CD4-positive, alpha-beta T cell (primary cell): ENCODE results near the gene SAA4. TPM values are rescaled to one million over a fixed set of nuclear protein-coding genes. Genes with fewer than 3 reads are reported as not detected.
"Not testable (repeated sequence)": the region's sequence is repeated elsewhere in the genome, so short reads cannot be mapped to it uniquely, and the experiment has no call there.

Source experiments
- ATAC-seq: fragments of 200-7000 bp; cut with Tn5 transposase; one replicate; pipeline ENCODE4 v1.10.0; 2022; ENCODE audit warnings: mild to moderate bottlenecking; ENCODE audit not compliant: poor library complexity
- CTCF ChIA-PET: fragments of 350-600 bp; sonication (Branson Sonifier 250); formaldehyde crosslinking; loops from one replicate; lab custom pipeline; 2021; ENCODE audit warnings: antibody characterized with exemption, inconsistent platforms; lab: Charles Lee
- POLR2A ChIA-PET: fragments of 350-600 bp; sonication (Branson Sonifier 250); formaldehyde crosslinking; loops from one replicate; lab custom pipeline; 2021; ENCODE audit warnings: antibody characterized with exemption, inconsistent platforms; lab: Charles Lee
- DNase-seq, 14 experiments: peaks; one replicate each; pipeline ENCODE4 v3.0.0-alpha.2; 2013 to 2020; ENCODE audit warnings: mixed read lengths in 2 of 14
- H3K27ac ChIP-seq, 2 donors: one replicate each; pipeline versions ENCODE4 v1.5.1 to v1.7.0; 2013; ENCODE audit warnings: low read length in 2 of 2, low read depth in 1 of 2, mild to moderate bottlenecking in 1 of 2
- H3K27me3 ChIP-seq, 2 experiments: 1 replicate in 1 of 2; 2 replicates in 1 of 2; pipeline versions ENCODE4 v1.6.1 to v1.7.0; 2013; ENCODE audit warnings: low read length in 2 of 2, control low read depth in 1 of 2, mild to moderate bottlenecking in 1 of 2, moderate library complexity in 1 of 2; ENCODE audit not compliant: insufficient read depth in 2 of 2, control insufficient read depth in 1 of 2
- H3K36me3 ChIP-seq: one replicate; pipeline ENCODE4 v1.6.1; 2013; ENCODE audit warnings: low read length, control low read depth; ENCODE audit not compliant: insufficient read depth
- H3K4me1 ChIP-seq: one replicate; pipeline ENCODE4 v1.6.1; 2013; ENCODE audit warnings: low read length, control low read depth; ENCODE audit not compliant: insufficient read depth
- H3K4me3 ChIP-seq: one replicate; pipeline ENCODE4 v1.5.1; 2013; ENCODE audit warnings: mild to moderate bottlenecking, low read length, moderate library complexity
- H3K9me3 ChIP-seq, 2 experiments: 1 replicate in 1 of 2; 2 replicates in 1 of 2; pipeline versions ENCODE4 v1.6.1 to v1.7.0; 2013; ENCODE audit warnings: low read length in 2 of 2, mild to moderate bottlenecking in 2 of 2, control low read depth in 1 of 2, moderate library complexity in 1 of 2; ENCODE audit not compliant: control insufficient read depth in 1 of 2, insufficient read depth in 1 of 2
- H3K27ac Mint-ChIP-seq: one replicate; pipeline ENCODE4 v1.8.0; 2020; ENCODE audit warnings: mixed read lengths
- H3K27me3 Mint-ChIP-seq: one replicate; pipeline ENCODE4 v1.8.0; 2021; ENCODE audit warnings: mixed read lengths
- H3K36me3 Mint-ChIP-seq: one replicate; pipeline ENCODE4 v1.8.0; 2021; ENCODE audit warnings: low read depth, mixed read lengths
- H3K4me1 Mint-ChIP-seq: one replicate; pipeline ENCODE4 v1.8.0; 2021; ENCODE audit warnings: low read depth, mixed read lengths
- H3K4me3 Mint-ChIP-seq: one replicate; pipeline ENCODE4 v1.8.0; 2020; ENCODE audit warnings: mild to moderate bottlenecking, mixed read lengths
- H3K9me3 Mint-ChIP-seq: one replicate; pipeline ENCODE4 v1.8.0; 2020; ENCODE audit warnings: mixed read lengths
- intact Hi-C, 2 experiments: fragments of 100-400 bp; cut with DNase I in 1 of 2; cut with micrococcal nuclease in 1 of 2; formaldehyde crosslinking; loops; one replicate each; pipeline versions ENCODE4 v1.15.1 to v1.9.0; 2023 to 2025; cut with DNase I, micrococcal nuclease
- total RNA-seq, 174 experiments: library from RNA in 2 of 174; stranded (reverse) in 2 of 174; gene quantifications; one replicate each; pipeline ENCODE4 v1.2.3 and lab custom pipeline; 2021 to 2026
- TF ChIP-seq, protein P1 (sequence below): fragments of 200-600 bp; IDR thresholded peaks from one replicate; pipeline ENCODE4 v1.8.0; 2022; ENCODE audit warnings: antibody characterized with exemption, mild to moderate bottlenecking

SAA4 gene
- total RNA-seq, 2 experiments from 2014 or later: not detected

DNA sequence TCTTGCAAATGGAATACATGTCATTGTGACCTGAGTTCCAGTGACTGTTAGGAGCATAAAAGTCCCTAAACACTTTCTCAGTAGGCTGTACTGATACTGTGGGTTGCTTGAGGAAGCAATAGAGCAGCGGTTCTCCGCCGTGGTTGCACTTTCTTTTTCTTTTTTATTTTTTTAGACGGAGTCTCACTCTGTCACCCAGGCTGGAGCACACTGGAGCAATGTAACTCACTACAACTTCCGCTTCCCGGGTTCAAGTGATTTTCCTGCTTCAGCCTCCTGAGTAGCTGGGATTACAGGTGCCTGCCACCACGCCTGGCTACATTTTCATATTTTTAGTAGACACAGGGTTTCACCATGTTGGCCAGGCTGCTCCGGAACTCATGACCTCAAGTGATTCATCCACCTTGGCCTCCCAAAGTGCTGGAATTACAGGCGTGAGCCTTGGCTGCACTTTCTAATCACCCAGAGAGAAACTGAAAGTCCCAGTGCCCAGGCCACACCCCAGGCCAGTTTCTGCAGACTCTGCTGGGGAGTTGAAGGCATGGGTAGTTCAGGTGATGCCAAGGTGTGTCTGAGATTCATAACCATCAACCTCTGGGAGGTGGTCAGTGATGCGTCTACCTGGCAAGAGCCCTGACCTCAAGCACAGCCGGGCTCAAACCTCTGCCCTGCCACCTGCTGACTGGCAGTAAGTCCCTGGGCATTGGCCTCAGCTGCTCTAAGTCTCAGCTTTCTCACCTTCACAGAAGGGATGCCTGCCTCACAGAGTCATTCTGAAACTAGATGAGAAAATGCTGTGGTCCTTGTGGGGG, 10.0 kb upstream of the SAA4 start:
- H3K4me1 ChIP-seq: peaks cover 14% of the 10 kb centered on the region
- H3K9me3 ChIP-seq, H3K9me3 Mint-ChIP-seq, POLR2A ChIA-PET, H3K27me3 ChIP-seq, CTCF ChIA-PET, H3K27me3 Mint-ChIP-seq, H3K36me3 Mint-ChIP-seq, H3K36me3 ChIP-seq: not testable (repeated sequence)
- peak overlapping the region; percentile 39 for H3K4me3 ChIP-seq
- H3K4me1 Mint-ChIP-seq: peaks cover 13% of the 10 kb centered on the region
- peak overlapping the region in 1 of 2 donors; percentile 24 for H3K27ac ChIP-seq
- peak; percentile 69 for ATAC-seq
- DNase-seq: peak in 4 of 14 experiments; percentile 20 to 70 (median 46)
- H3K27ac Mint-ChIP-seq: peak overlapping the region; percentile 63
- H3K4me3 Mint-ChIP-seq: peak overlapping the region; percentile 74
- intact Hi-C loops: loop anchor here (1.0 to 2.0 kb wide), 2 partner anchors 19 to 22 kb away; no protein-coding TSS in a partner anchor

DNA sequence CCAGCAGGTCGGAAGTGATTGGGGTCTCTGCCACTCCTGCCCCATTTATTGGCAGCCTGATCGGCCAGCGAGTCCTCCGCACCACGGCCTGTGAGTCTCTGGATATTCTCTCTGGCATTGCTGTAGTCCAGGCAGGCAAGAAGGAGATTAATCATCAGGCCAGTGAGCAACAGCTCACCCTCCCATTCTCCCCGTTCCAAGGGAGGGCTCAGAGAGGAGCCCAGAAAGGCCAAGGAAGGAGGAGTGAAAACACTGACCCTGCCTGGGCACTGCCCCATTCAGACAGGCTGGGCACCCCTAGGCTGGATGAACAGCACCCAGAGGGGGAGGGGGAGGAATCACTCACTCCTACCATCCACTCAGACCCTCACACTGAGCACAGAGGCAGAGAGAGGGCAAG, 8.8 kb upstream of the SAA4 start:
- Mint-ChIP-seq H3K9me3 (no peaks in the 10 kb centered on the region), H3K4me3 (no peak overlapping the region), H3K4me1 (peaks cover 13% of the 10 kb centered on the region), H3K27ac (no peak overlapping the region), H3K36me3 (no peaks in the 10 kb centered on the region), H3K27me3 (peaks cover 4% of the 10 kb centered on the region)
- intact Hi-C loops: no loop called here
- ATAC-seq (no peak), DNase-seq (no peak)
- Histone ChIP-seq H3K36me3 (no peaks in the 10 kb centered on the region), H3K27me3 (no peaks in the 10 kb centered on the region), H3K9me3 (no peaks in the 10 kb centered on the region), H3K27ac (no peak overlapping the region), H3K4me3 (no peak overlapping the region), H3K4me1 (peaks cover 14% of the 10 kb centered on the region)
- ChIA-PET POLR2A (no interaction called here), CTCF (no interaction called here)
- TF ChIP-seq, protein P1, sequence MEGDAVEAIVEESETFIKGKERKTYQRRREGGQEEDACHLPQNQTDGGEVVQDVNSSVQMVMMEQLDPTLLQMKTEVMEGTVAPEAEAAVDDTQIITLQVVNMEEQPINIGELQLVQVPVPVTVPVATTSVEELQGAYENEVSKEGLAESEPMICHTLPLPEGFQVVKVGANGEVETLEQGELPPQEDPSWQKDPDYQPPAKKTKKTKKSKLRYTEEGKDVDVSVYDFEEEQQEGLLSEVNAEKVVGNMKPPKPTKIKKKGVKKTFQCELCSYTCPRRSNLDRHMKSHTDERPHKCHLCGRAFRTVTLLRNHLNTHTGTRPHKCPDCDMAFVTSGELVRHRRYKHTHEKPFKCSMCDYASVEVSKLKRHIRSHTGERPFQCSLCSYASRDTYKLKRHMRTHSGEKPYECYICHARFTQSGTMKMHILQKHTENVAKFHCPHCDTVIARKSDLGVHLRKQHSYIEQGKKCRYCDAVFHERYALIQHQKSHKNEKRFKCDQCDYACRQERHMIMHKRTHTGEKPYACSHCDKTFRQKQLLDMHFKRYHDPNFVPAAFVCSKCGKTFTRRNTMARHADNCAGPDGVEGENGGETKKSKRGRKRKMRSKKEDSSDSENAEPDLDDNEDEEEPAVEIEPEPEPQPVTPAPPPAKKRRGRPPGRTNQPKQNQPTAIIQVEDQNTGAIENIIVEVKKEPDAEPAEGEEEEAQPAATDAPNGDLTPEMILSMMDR: no peak

DNA sequence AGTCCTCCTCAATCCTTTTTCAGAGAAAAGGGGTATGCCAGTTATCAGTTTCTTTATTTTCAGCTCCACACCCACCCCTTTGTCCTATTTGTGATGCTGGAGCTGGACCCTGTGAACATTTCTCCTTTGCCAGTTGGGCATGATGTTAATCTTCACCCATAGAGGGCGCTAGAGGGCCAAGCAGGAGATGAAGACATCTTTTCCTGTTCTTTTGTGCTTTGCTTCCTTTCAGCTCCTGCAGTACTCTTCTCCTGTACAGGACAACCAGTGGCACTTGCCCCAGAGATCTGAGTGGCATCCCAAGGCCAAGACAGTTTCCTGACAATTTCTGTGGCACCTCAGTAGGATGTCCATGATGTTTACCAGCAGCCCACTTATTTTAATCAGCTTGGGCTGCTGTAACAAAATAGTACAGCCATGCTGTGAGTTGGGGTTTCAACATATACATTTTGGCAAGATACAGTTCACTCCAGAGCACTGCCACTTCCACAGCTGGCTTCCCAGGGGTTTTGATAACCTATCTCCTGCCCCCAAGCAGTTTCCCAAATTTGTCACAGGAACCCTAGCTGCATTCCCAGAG, 7.3 kb upstream of the SAA4 start:
- Histone ChIP-seq H3K4me3 (no peak overlapping the region), H3K9me3 (no peaks in the 10 kb centered on the region), H3K4me1 (peaks cover 14% of the 10 kb centered on the region), H3K36me3 (no peaks in the 10 kb centered on the region), H3K27me3 (peaks cover 4 to 10% of the 10 kb centered on the region in 2 experiments), H3K27ac (no peak overlapping the region)
- DNase-seq (peak; percentile 30 to 86 (median 44)), ATAC-seq (peak; percentile 54)
- no peak overlapping the region for H3K27ac Mint-ChIP-seq
- H3K4me1 Mint-ChIP-seq: peaks cover 13% of the 10 kb centered on the region
- intact Hi-C loops: no loop called here
- TF ChIP-seq, protein P1: peak; percentile 69
- H3K9me3 Mint-ChIP-seq: no peaks in the 10 kb centered on the region
- H3K36me3 Mint-ChIP-seq: no peaks in the 10 kb centered on the region
- ChIA-PET POLR2A (interaction anchor here (1.0 to 1.6 kb wide), 2 partner anchors 150 to 282 kb away, joined by 3 to 4 read pairs; partner anchors contain the start of gene LDHA), CTCF (interaction anchor here (0.6 to 1.5 kb wide), 16 partner anchors 9 to 283 kb away, joined by 3 to 5 read pairs (median 3); partner anchors contain the start of genes HPS5 and TSG101)
- no peak overlapping the region for H3K4me3 Mint-ChIP-seq
- peaks cover 13% of the 10 kb centered on the region for H3K27me3 Mint-ChIP-seq
